OCI-LY7 (cell line): ENCODE measurements around the gene PRRX2. TPM values are rescaled to one million over a fixed set of nuclear protein-coding genes. Genes with fewer than 3 reads are reported as not detected.

Experiments
- BruUV-seq: library from RNA; stranded (reverse); fragments of 400-500 nt; replicated peaks from 2 replicates; lab custom pipeline; 2021; lab: Mats Ljungman, UMichigan
- CTCF ChIA-PET: fragments of 300-600 bp; sonication (Branson Sonifier 250); formaldehyde crosslinking; loops from one replicate; lab custom pipeline; 2022; ENCODE audit warnings: antibody characterized with exemption; ENCODE audit not compliant: unreplicated experiment; lab: Charles Lee
- POLR2A ChIA-PET: fragments of 300-600 bp; sonication (Branson Sonifier 250); formaldehyde crosslinking; loops from one replicate; lab custom pipeline; 2022; ENCODE audit warnings: antibody characterized with exemption; lab: Charles Lee
- DNase-seq: peaks from one replicate; pipeline ENCODE4 v3.0.0-alpha.2; 2015; ENCODE audit warnings: low spot score
- H2AFZ ChIP-seq: fragments of 200-600 bp; sonication (generic), shearing (Covaris generic); 2 replicates; pipeline ENCODE4 v1.6.1; 2014; ENCODE audit warnings: mild to moderate bottlenecking, antibody characterized with exemption, low read length, moderate library complexity
- H3K27ac ChIP-seq: fragments of 200-600 bp; sonication (generic); 2 replicates; pipeline ENCODE4 v1.5.1; 2014; ENCODE audit warnings: mixed run types, low read depth, mild to moderate bottlenecking, moderate library complexity, low read length, inconsistent platforms; ENCODE audit not compliant: poor library complexity, severe bottlenecking
- H3K36me3 ChIP-seq: fragments of 200-600 bp; sonication (generic); 2 replicates; pipeline ENCODE4 v1.6.1; 2014; ENCODE audit warnings: mild to moderate bottlenecking, antibody characterized with exemption, low read length, moderate library complexity, mixed read lengths; ENCODE audit not compliant: insufficient read depth
- H3K4me1 ChIP-seq: fragments of 200-600 bp; sonication (generic); 2 replicates; pipeline ENCODE4 v1.5.1; 2014; ENCODE audit warnings: mild to moderate bottlenecking, low read length; ENCODE audit not compliant: insufficient read depth, poor library complexity, severe bottlenecking
- H3K4me2 ChIP-seq: fragments of 200-600 bp; sonication (generic); 2 replicates; pipeline ENCODE4 v1.6.1; 2014; ENCODE audit warnings: mild to moderate bottlenecking, low read length
- H3K4me3 ChIP-seq: fragments of 200-600 bp; sonication (generic); 2 replicates; pipeline ENCODE4 v1.5.1; 2014; ENCODE audit warnings: mild to moderate bottlenecking, low read depth, low read length; ENCODE audit not compliant: poor library complexity, severe bottlenecking
- H3K79me2 ChIP-seq: fragments of 200-600 bp; sonication (generic); 2 replicates; pipeline ENCODE4 v1.6.1; 2016; ENCODE audit warnings: low read depth, mild to moderate bottlenecking, low read length, moderate library complexity, mixed read lengths; ENCODE audit not compliant: insufficient read depth
- H3K9me2 ChIP-seq: fragments of 200-600 bp; sonication (generic); 2 replicates; pipeline ENCODE4 v1.6.1; 2016; ENCODE audit warnings: mild to moderate bottlenecking, low read length, mixed read lengths; ENCODE audit not compliant: insufficient read depth
- H3K9me3 ChIP-seq: fragments of 200-600 bp; sonication (generic); 2 replicates; pipeline ENCODE4 v1.6.1; 2014; ENCODE audit warnings: mild to moderate bottlenecking, mixed run types, low read length, mixed read lengths
- H4K20me1 ChIP-seq: fragments of 200-600 bp; sonication (generic); 2 replicates; pipeline ENCODE4 v1.6.1; 2014; ENCODE audit warnings: mild to moderate bottlenecking, antibody characterized with exemption, low read length, moderate library complexity, mixed read lengths; ENCODE audit not compliant: insufficient read depth
- EZH2phosphoT487 ChIP-seq: fragments of 200-600 bp; sonication (generic); IDR thresholded peaks from 2 replicates; pipeline ENCODE4 v1.6.1; 2018; ENCODE audit warnings: low read depth, borderline replicate concordance, mild to moderate bottlenecking, mixed run types, antibody characterized with exemption, low read length, moderate library complexity, mixed read lengths
- intact Hi-C: fragments of 100-400 bp; cut with micrococcal nuclease; formaldehyde crosslinking; loops from one replicate; pipeline ENCODE4 v1.10.0; 2022; ENCODE audit not compliant: unreplicated experiment
- total RNA-seq, 2 experiments: library from RNA; depleted of rRNA in 1 of 2; stranded (reverse); fragments of >200 nt in 1 of 2; shearing (Covaris generic) in 1 of 2; gene quantifications; 2 replicates each; pipeline ENCODE4 v1.2.3, GENCODE V29; 2014 to 2022
- TF ChIP-seq, protein P1 (sequence below): fragments of 200-600 bp; sonication (generic); conservative IDR thresholded peaks from 2 replicates; pipeline ENCODE4 v1.5.1; 2014; ENCODE audit warnings: mild to moderate bottlenecking, antibody characterized with exemption, low read length, moderate library complexity, mixed read lengths

PRRX2 gene
- total RNA-seq, 2 experiments from 2014 or later, result not detected

DNA sequence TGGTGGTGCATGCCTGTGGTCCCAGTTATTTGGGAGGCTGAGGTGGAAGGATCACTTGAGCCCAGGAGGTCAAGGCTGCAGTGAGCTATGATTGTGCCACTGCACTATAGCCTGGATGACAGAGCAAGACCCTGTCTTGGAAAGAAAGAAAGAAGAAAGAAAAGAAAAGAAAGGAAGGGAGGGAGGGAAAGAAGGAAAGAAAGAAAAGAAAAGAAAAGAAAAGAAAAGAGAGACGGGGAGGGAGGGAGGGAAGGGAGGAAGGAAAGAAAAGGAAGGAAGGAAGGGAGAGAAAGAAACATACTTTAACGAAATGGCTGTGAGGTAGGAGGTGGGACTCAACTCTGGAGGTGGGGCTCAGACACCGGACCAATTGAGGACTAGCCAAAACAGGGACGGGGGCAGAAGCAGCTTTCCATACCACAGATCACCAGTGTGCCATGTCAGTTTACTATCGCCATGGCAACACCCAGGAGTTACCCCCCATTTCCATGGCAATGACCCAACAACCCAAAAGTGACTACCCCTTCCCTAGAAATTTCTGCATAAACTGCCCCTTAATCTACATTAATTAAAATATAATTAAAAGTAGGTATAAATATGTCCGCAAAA is 66.1 kb downstream of the PRRX2 start:
- no TSS peak for BruUV-seq
- CTCF ChIA-PET, result no interaction called here

DNA sequence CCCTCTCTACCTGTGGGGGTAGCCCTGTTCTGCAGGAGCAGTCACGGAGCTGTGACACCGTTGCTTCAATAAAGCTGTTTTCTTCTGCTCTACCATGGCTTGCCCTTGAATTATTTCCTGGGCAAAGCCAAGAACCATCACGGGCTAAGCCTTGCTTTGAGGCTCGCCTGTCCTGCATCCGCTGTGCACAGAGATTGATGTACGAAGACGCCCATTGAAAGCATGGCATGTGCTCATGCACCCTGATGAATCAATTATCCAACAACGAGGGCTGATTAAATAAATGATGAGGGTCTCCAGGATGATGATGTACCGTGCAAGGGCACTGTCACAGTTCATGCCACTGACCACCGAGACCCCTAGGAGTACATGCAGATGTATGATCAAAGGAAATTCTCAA is 66.7 kb downstream of the PRRX2 start:
- intact Hi-C loops, result no loop called here

More for the DNA sequence above, 66.1 kb downstream of the PRRX2 start:
- H3K79me2 ChIP-seq, result no peaks in the 10 kb centered on the region
- no peaks in the 10 kb centered on the region for H3K9me2 ChIP-seq
- no peak for DNase-seq
- no peak overlapping the region for H3K27ac ChIP-seq
- no peaks in the 10 kb centered on the region for H3K4me1 ChIP-seq
- intact Hi-C loops, result no loop called here
- no peak overlapping the region for H3K4me2 ChIP-seq
- no peak overlapping the region for H2AFZ ChIP-seq
- no peak overlapping the region for H3K4me3 ChIP-seq
- no peaks in the 10 kb centered on the region for H3K36me3 ChIP-seq
- H4K20me1 ChIP-seq, result no peaks in the 10 kb centered on the region
- no peaks in the 10 kb centered on the region for H3K9me3 ChIP-seq
- POLR2A ChIA-PET, result interaction anchor here (0.7 kb wide), 1 partner anchor 862 kb away, joined by 3 read pairs; no protein-coding TSS in a partner anchor
- TF ChIP-seq, protein P1, sequence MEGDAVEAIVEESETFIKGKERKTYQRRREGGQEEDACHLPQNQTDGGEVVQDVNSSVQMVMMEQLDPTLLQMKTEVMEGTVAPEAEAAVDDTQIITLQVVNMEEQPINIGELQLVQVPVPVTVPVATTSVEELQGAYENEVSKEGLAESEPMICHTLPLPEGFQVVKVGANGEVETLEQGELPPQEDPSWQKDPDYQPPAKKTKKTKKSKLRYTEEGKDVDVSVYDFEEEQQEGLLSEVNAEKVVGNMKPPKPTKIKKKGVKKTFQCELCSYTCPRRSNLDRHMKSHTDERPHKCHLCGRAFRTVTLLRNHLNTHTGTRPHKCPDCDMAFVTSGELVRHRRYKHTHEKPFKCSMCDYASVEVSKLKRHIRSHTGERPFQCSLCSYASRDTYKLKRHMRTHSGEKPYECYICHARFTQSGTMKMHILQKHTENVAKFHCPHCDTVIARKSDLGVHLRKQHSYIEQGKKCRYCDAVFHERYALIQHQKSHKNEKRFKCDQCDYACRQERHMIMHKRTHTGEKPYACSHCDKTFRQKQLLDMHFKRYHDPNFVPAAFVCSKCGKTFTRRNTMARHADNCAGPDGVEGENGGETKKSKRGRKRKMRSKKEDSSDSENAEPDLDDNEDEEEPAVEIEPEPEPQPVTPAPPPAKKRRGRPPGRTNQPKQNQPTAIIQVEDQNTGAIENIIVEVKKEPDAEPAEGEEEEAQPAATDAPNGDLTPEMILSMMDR, result no peak
- TF ChIP-seq EZH2phosphoT487, result no peak

More for the DNA sequence above, 66.7 kb downstream of the PRRX2 start:
- H3K27ac ChIP-seq, result no peak overlapping the region
- BruUV-seq, result no TSS peak
- no peak overlapping the region for H3K4me2 ChIP-seq
- no peak overlapping the region for H2AFZ ChIP-seq
- no peaks in the 10 kb centered on the region for H3K36me3 ChIP-seq
- no peak overlapping the region for H3K4me3 ChIP-seq
- CTCF ChIA-PET, result no interaction called here
- DNase-seq, result no peak
- TF ChIP-seq, protein P1, result no peak
- no peak for TF ChIP-seq EZH2phosphoT487
- H3K9me2 ChIP-seq, result no peaks in the 10 kb centered on the region
- H3K79me2 ChIP-seq, result no peaks in the 10 kb centered on the region
- POLR2A ChIA-PET, result no interaction called here
- H3K9me3 ChIP-seq, result no peaks in the 10 kb centered on the region
- H3K4me1 ChIP-seq, result peaks cover 2% of the 10 kb centered on the region
- no peaks in the 10 kb centered on the region for H4K20me1 ChIP-seq
